GM23338 (cell line): ENCODE data around the gene MAMLD1. TPM values are rescaled to one million over a fixed set of nuclear protein-coding genes. Genes with fewer than 3 reads are reported as not detected.

ENCODE experiments used
- ATAC-seq: fragments of 200-7000 bp; cut with Tn5 transposase; 3 replicates; pipeline ENCODE4 v1.9.1; 2020
- DNase-seq: peaks from one replicate; pipeline ENCODE4 v3.0.0-alpha.2; 2015; ENCODE audit warnings: low spot score
- H2AFZ ChIP-seq: fragments of 200-600 bp; sonication (generic); 2 replicates; pipeline ENCODE4 v1.8.0; 2016; ENCODE audit warnings: antibody characterized with exemption, mild to moderate bottlenecking, moderate library complexity
- H3F3A ChIP-seq: fragments of 200-600 bp; sonication (generic); replicated peaks from 2 replicates; pipeline ENCODE4 v1.8.0; 2017; ENCODE audit warnings: antibody characterized with exemption, mixed run types, low read depth
- H3K27ac ChIP-seq: fragments of 200-600 bp; sonication (generic); 2 replicates; pipeline ENCODE4 v1.6.1; 2016; ENCODE audit warnings: low read depth
- H3K27me3 ChIP-seq: fragments of 200-600 bp; sonication (generic); 2 replicates; pipeline ENCODE4 v1.8.0; 2016; ENCODE audit warnings: mild to moderate bottlenecking, mixed run types, moderate library complexity; ENCODE audit not compliant: insufficient read depth
- H3K36me3 ChIP-seq: fragments of 200-600 bp; sonication (generic); 2 replicates; pipeline ENCODE4 v1.8.0; 2016; ENCODE audit warnings: mild to moderate bottlenecking; ENCODE audit not compliant: insufficient read depth
- H3K4me1 ChIP-seq: fragments of 200-600 bp; sonication (generic); 2 replicates; pipeline ENCODE4 v1.8.0; 2016; ENCODE audit warnings: mild to moderate bottlenecking, moderate library complexity; ENCODE audit not compliant: insufficient read depth
- H3K4me2 ChIP-seq: fragments of 200-600 bp; sonication (generic); 2 replicates; pipeline ENCODE4 v1.7.1; 2017; ENCODE audit warnings: mixed run types
- H3K4me3 ChIP-seq: fragments of 200-600 bp; sonication (generic); 2 replicates; pipeline ENCODE4 v1.6.1; 2016; ENCODE audit warnings: mixed run types
- H3K79me2 ChIP-seq: fragments of 200-600 bp; sonication (generic); replicated peaks from 2 replicates; pipeline ENCODE4 v1.8.0; 2017; ENCODE audit warnings: mild to moderate bottlenecking; ENCODE audit not compliant: insufficient read depth
- H3K9me2 ChIP-seq: fragments of 200-600 bp; sonication (generic); 2 replicates; pipeline ENCODE4 v1.8.0; 2017; ENCODE audit not compliant: insufficient read depth
- H4K20me1 ChIP-seq: fragments of 200-600 bp; sonication (generic); replicated peaks from 2 replicates; pipeline ENCODE4 v1.8.0; 2017; ENCODE audit warnings: mild to moderate bottlenecking; ENCODE audit not compliant: insufficient read depth
- H3K27ac Mint-ChIP-seq: 2 replicates; pipeline ENCODE4 v1.8.0; 2020; ENCODE audit warnings: inconsistent platforms, mild to moderate bottlenecking, moderate library complexity, mixed read lengths
- H3K27me3 Mint-ChIP-seq: 3 replicates; pipeline ENCODE4 v1.8.0; 2022; ENCODE audit warnings: low read depth, mild to moderate bottlenecking, moderate library complexity, mixed read lengths, inconsistent platforms; ENCODE audit not compliant: insufficient read depth, poor library complexity
- H3K36me3 Mint-ChIP-seq: 3 replicates; pipeline ENCODE4 v1.8.0; 2021; ENCODE audit warnings: low read depth, mild to moderate bottlenecking, inconsistent platforms, moderate library complexity, mixed read lengths
- H3K4me1 Mint-ChIP-seq: 3 replicates; pipeline ENCODE4 v1.8.0; 2020; ENCODE audit warnings: mild to moderate bottlenecking, inconsistent platforms, mixed read lengths
- H3K4me3 Mint-ChIP-seq: 3 replicates; pipeline ENCODE4 v1.8.0; 2021; ENCODE audit warnings: moderate library complexity, mild to moderate bottlenecking, inconsistent platforms, mixed read lengths
- H3K9me3 Mint-ChIP-seq: 3 replicates; pipeline ENCODE4 v1.8.0; 2020; ENCODE audit warnings: moderate library complexity, mild to moderate bottlenecking, inconsistent platforms, mixed read lengths
- CREB1 ChIP-seq: fragments of 250-450 bp; sonication (Bioruptor Pico); IDR thresholded peaks from 2 replicates; pipeline ENCODE4 v1.5.0; 2020; ENCODE audit warnings: low read depth, mild to moderate bottlenecking, moderate library complexity
- EZH2 ChIP-seq: fragments of 200-600 bp; sonication (generic); IDR thresholded peaks from one replicate; pipeline ENCODE4 v1.8.0; 2017; ENCODE audit warnings: antibody characterized with exemption, mild to moderate bottlenecking, low read depth; ENCODE audit not compliant: unreplicated experiment
- EZH2phosphoT487 ChIP-seq: fragments of 200-600 bp; sonication (generic); IDR thresholded peaks from one replicate; pipeline ENCODE4 v1.8.1; 2018; ENCODE audit warnings: antibody characterized with exemption; ENCODE audit not compliant: unreplicated experiment
- JUNB ChIP-seq: IDR thresholded peaks from one replicate; pipeline ENCODE4 v1.6.1; 2016; ENCODE audit warnings: antibody characterized with exemption; ENCODE audit not compliant: unreplicated experiment
- NANOG ChIP-seq: IDR thresholded peaks from 2 replicates; pipeline ENCODE4 v1.6.1; 2016; ENCODE audit warnings: antibody characterized with exemption, borderline replicate concordance
- POLR2AphosphoS5 ChIP-seq: IDR thresholded peaks from 2 replicates; pipeline ENCODE4 v1.6.1; 2016; ENCODE audit warnings: antibody characterized with exemption, low read depth
- STAT1 ChIP-seq: IDR thresholded peaks from one replicate; pipeline ENCODE4 v1.6.1; 2016; ENCODE audit warnings: antibody characterized with exemption; ENCODE audit not compliant: unreplicated experiment
- ZNF114 ChIP-seq: fragments of 250-450 bp; sonication (Bioruptor Pico); IDR thresholded peaks from 2 replicates; pipeline ENCODE4 v1.5.0; 2020; ENCODE audit warnings: mild to moderate bottlenecking, moderate library complexity
- ZNF331 ChIP-seq: fragments of 250-450 bp; sonication (Bioruptor Pico); IDR thresholded peaks from 2 replicates; pipeline ENCODE4 v1.5.0; 2020; ENCODE audit warnings: low read depth, mild to moderate bottlenecking, moderate library complexity
- polyA plus RNA-seq: library from polyadenylated mRNA; unstranded; fragments of >200 nt; fragmentation: Nextera tagmentation; extraction: Ambion mirVana; gene quantifications from 2 replicates; pipeline ENCODE4 v1.2.1, GENCODE V29; 2016
- total RNA-seq: library from RNA; depleted of rRNA; stranded (reverse); fragments of >200 nt; shearing (Covaris generic); gene quantifications from 2 replicates; pipeline ENCODE4 v1.2.3, GENCODE V29; 2014
- TF ChIP-seq, protein P1 (sequence below): IDR thresholded peaks from 2 replicates; pipeline ENCODE4 v1.6.1; 2016; ENCODE audit warnings: antibody characterized with exemption
- TF ChIP-seq, protein P2 (sequence below): IDR thresholded peaks from one replicate; pipeline ENCODE4 v1.6.1; 2018; ENCODE audit warnings: antibody characterized with exemption; ENCODE audit not compliant: unreplicated experiment
- TF ChIP-seq, protein P3 (sequence below): fragments of 250-450 bp; sonication (Bioruptor Pico); IDR thresholded peaks from 2 replicates; pipeline ENCODE4 v1.5.0; 2020; ENCODE audit warnings: mild to moderate bottlenecking, moderate library complexity
- TF ChIP-seq, protein P4 (sequence below), 2 experiments: fragments of 200-600 bp in 1 of 2; sonication (generic) in 1 of 2; conservative IDR thresholded peaks; 2 replicates each; pipeline versions ENCODE4 v1.5.1 to v1.6.1; 2016 to 2017; ENCODE audit warnings: antibody characterized with exemption in 2 of 2, low read depth in 2 of 2, mild to moderate bottlenecking in 2 of 2, moderate library complexity in 1 of 2

The MAMLD1 gene
- total and polyA plus RNA-seq, 2 experiments from 2014 or later: 0.13 to 0.21 TPM

DNA sequence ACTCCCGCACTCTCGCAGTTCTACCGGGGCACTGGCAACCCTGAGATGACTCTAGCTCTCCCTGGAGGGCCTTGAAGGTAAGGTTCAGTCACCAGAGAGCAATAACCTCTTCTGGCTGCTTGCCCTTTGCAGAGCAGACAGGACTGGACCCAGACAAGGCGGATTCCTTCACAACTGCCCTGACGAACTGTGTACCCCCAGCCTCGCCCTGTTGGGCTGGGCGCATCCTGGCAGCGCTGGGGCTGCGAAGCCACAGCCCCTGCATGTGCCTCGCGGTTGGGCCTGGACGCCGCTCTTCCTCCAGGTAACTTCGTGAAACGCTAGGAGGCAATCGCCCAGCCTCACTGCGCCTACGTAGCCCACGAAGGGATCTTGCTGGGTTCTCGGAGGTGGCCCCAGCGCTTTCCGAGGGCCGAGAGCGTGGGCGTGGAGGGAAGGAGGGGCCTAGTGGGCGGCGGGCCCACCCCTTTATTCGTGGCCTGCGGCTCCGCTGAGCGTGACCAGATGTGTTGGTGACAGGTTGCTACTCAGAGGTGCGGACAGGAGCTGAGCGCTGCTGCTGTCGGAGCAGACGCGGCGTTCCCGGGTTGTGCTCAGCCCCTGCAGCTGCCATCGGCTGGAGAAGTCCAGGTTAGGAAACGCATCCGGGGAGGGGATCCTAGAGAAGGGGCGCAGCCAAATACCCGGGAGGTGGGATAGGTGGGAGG lies 1.9 kb upstream of the MAMLD1 start:
- Mint-ChIP-seq H3K4me1 (peaks cover 3% of the 10 kb centered on the region), H3K9me3 (no peaks in the 10 kb centered on the region), H3K27me3 (peaks cover 54% of the 10 kb centered on the region), H3K27ac (no peak overlapping the region), H3K36me3 (no peaks in the 10 kb centered on the region), H3K4me3 (peak overlapping the region; percentile 62)
- Histone ChIP-seq H3K36me3 (no peaks in the 10 kb centered on the region), H3K27ac (no peak overlapping the region), H3K4me2 (peak overlapping the region; percentile 78), H3K79me2 (no peaks in the 10 kb centered on the region), H3K9me2 (no peaks in the 10 kb centered on the region), H3K4me1 (no peaks in the 10 kb centered on the region), H3F3A (no peaks in the 10 kb centered on the region), H3K27me3 (peaks cover 69% of the 10 kb centered on the region), H4K20me1 (no peaks in the 10 kb centered on the region), H2AFZ (0 out of 2 replicates have a peak overlapping the region, but pooled peaks have one; percentile 66), H3K4me3 (peak overlapping the region; percentile 58)
- DNase-seq (peak; percentile 57), ATAC-seq (peak; percentile 30)
- TF ChIP-seq, protein P1, sequence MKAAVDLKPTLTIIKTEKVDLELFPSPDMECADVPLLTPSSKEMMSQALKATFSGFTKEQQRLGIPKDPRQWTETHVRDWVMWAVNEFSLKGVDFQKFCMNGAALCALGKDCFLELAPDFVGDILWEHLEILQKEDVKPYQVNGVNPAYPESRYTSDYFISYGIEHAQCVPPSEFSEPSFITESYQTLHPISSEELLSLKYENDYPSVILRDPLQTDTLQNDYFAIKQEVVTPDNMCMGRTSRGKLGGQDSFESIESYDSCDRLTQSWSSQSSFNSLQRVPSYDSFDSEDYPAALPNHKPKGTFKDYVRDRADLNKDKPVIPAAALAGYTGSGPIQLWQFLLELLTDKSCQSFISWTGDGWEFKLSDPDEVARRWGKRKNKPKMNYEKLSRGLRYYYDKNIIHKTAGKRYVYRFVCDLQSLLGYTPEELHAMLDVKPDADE: no peak
- TF ChIP-seq, protein P2, sequence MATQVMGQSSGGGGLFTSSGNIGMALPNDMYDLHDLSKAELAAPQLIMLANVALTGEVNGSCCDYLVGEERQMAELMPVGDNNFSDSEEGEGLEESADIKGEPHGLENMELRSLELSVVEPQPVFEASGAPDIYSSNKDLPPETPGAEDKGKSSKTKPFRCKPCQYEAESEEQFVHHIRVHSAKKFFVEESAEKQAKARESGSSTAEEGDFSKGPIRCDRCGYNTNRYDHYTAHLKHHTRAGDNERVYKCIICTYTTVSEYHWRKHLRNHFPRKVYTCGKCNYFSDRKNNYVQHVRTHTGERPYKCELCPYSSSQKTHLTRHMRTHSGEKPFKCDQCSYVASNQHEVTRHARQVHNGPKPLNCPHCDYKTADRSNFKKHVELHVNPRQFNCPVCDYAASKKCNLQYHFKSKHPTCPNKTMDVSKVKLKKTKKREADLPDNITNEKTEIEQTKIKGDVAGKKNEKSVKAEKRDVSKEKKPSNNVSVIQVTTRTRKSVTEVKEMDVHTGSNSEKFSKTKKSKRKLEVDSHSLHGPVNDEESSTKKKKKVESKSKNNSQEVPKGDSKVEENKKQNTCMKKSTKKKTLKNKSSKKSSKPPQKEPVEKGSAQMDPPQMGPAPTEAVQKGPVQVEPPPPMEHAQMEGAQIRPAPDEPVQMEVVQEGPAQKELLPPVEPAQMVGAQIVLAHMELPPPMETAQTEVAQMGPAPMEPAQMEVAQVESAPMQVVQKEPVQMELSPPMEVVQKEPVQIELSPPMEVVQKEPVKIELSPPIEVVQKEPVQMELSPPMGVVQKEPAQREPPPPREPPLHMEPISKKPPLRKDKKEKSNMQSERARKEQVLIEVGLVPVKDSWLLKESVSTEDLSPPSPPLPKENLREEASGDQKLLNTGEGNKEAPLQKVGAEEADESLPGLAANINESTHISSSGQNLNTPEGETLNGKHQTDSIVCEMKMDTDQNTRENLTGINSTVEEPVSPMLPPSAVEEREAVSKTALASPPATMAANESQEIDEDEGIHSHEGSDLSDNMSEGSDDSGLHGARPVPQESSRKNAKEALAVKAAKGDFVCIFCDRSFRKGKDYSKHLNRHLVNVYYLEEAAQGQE: no peak
- TF ChIP-seq EZH2: peak; percentile 59
- TF ChIP-seq CREB1 (CRISPR knock-in tag): no peak
- no peak for TF ChIP-seq STAT1
- TF ChIP-seq, protein P3, sequence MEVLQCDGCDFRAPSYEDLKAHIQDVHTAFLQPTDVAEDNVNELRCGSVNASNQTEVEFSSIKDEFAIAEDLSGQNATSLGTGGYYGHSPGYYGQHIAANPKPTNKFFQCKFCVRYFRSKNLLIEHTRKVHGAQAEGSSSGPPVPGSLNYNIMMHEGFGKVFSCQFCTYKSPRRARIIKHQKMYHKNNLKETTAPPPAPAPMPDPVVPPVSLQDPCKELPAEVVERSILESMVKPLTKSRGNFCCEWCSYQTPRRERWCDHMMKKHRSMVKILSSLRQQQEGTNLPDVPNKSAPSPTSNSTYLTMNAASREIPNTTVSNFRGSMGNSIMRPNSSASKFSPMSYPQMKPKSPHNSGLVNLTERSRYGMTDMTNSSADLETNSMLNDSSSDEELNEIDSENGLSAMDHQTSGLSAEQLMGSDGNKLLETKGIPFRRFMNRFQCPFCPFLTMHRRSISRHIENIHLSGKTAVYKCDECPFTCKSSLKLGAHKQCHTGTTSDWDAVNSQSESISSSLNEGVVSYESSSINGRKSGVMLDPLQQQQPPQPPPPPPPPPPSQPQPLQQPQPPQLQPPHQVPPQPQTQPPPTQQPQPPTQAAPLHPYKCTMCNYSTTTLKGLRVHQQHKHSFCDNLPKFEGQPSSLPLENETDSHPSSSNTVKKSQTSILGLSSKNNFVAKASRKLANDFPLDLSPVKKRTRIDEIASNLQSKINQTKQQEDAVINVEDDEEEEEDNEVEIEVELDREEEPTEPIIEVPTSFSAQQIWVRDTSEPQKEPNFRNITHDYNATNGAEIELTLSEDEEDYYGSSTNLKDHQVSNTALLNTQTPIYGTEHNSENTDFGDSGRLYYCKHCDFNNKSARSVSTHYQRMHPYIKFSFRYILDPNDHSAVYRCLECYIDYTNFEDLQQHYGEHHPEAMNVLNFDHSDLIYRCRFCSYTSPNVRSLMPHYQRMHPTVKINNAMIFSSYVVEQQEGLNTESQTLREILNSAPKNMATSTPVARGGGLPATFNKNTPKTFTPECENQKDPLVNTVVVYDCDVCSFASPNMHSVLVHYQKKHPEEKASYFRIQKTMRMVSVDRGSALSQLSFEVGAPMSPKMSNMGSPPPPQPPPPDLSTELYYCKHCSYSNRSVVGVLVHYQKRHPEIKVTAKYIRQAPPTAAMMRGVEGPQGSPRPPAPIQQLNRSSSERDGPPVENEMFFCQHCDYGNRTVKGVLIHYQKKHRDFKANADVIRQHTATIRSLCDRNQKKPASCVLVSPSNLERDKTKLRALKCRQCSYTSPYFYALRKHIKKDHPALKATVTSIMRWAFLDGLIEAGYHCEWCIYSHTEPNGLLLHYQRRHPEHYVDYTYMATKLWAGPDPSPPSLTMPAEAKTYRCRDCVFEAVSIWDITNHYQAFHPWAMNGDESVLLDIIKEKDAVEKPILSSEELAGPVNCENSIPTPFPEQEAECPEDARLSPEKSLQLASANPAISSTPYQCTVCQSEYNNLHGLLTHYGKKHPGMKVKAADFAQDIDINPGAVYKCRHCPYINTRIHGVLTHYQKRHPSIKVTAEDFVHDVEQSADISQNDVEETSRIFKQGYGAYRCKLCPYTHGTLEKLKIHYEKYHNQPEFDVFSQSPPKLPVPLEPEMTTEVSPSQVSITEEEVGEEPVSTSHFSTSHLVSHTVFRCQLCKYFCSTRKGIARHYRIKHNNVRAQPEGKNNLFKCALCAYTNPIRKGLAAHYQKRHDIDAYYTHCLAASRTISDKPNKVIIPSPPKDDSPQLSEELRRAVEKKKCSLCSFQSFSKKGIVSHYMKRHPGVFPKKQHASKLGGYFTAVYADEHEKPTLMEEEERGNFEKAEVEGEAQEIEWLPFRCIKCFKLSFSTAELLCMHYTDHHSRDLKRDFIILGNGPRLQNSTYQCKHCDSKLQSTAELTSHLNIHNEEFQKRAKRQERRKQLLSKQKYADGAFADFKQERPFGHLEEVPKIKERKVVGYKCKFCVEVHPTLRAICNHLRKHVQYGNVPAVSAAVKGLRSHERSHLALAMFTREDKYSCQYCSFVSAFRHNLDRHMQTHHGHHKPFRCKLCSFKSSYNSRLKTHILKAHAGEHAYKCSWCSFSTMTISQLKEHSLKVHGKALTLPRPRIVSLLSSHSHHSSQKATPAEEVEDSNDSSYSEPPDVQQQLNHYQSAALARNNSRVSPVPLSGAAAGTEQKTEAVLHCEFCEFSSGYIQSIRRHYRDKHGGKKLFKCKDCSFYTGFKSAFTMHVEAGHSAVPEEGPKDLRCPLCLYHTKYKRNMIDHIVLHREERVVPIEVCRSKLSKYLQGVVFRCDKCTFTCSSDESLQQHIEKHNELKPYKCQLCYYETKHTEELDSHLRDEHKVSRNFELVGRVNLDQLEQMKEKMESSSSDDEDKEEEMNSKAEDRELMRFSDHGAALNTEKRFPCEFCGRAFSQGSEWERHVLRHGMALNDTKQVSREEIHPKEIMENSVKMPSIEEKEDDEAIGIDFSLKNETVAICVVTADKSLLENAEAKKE: no peak
- no peak for TF ChIP-seq ZNF331 (CRISPR knock-in tag)
- TF ChIP-seq ZNF114 (CRISPR knock-in tag): no peak
- no peak for TF ChIP-seq JUNB
- no peak for TF ChIP-seq EZH2phosphoT487
- TF ChIP-seq POLR2AphosphoS5: no peak
- no peak for TF ChIP-seq NANOG
- TF ChIP-seq, protein P4, sequence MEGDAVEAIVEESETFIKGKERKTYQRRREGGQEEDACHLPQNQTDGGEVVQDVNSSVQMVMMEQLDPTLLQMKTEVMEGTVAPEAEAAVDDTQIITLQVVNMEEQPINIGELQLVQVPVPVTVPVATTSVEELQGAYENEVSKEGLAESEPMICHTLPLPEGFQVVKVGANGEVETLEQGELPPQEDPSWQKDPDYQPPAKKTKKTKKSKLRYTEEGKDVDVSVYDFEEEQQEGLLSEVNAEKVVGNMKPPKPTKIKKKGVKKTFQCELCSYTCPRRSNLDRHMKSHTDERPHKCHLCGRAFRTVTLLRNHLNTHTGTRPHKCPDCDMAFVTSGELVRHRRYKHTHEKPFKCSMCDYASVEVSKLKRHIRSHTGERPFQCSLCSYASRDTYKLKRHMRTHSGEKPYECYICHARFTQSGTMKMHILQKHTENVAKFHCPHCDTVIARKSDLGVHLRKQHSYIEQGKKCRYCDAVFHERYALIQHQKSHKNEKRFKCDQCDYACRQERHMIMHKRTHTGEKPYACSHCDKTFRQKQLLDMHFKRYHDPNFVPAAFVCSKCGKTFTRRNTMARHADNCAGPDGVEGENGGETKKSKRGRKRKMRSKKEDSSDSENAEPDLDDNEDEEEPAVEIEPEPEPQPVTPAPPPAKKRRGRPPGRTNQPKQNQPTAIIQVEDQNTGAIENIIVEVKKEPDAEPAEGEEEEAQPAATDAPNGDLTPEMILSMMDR (conservative IDR thresholded peaks at IDR 0.05; ENCODE audit: low read depth in 2 of 2): peak; percentile 30 to 54; a peak in 3 of 4 replicates
